GM19452 (cell line): ENCODE measurements around the gene NSMCE1.
A peak's percentile ranks its signal among the peaks of the same experiment; 100 is the strongest.

ENCODE experiments used
- ATAC-seq: cut with Tn5 transposase; IDR thresholded peaks from one replicate; pipeline ENCODE4 v1.9.1; 2021; ENCODE audit not compliant: unreplicated experiment

Gene NSMCE1, protein sequence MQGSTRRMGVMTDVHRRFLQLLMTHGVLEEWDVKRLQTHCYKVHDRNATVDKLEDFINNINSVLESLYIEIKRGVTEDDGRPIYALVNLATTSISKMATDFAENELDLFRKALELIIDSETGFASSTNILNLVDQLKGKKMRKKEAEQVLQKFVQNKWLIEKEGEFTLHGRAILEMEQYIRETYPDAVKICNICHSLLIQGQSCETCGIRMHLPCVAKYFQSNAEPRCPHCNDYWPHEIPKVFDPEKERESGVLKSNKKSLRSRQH

GRCh38 chr16:27268376-27269299 is at the start of gene NSMCE1:
NSMCE1 (minus strand) TSS chr16:27268772; CDS start chr16:27257570, 11,202 bp downstream.
- peak; percentile 94 for ATAC-seq

DNA sequence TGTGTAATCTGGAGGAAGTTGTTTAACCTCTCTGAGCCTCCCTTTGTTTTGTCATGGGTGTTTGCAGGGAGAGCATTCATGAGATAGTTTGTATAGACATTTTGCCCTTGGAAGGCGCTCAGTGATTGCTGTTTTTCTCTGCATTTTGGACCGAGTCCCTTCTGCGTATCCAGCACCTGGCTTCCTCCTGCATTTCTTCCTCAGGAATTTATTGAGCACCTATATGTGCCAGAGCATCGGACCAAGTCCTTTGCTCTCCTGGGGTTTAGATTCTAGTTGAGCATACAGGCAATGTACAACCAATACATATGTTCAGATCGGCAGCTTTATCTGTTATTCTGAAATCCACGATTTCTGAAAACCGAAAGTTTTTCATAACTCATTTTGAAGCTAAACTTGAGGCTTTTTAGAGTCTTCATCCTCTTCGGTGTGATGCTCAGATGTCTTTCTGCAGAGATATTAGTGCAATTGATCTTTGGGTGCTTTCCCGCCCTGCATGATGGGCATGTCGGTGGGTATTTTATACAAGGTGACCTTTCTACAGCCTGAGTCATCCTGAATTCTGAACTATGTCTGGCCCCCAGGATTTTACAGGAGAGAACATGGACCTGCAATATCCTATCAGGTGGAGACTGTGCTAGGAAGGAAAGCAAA is 49.3 kb upstream of the NSMCE1 start:
- no peak for ATAC-seq

GRCh38 chr16:27317320-27317719 is 48.7 kb upstream of the NSMCE1 start:
- ATAC-seq: no peak

DNA sequence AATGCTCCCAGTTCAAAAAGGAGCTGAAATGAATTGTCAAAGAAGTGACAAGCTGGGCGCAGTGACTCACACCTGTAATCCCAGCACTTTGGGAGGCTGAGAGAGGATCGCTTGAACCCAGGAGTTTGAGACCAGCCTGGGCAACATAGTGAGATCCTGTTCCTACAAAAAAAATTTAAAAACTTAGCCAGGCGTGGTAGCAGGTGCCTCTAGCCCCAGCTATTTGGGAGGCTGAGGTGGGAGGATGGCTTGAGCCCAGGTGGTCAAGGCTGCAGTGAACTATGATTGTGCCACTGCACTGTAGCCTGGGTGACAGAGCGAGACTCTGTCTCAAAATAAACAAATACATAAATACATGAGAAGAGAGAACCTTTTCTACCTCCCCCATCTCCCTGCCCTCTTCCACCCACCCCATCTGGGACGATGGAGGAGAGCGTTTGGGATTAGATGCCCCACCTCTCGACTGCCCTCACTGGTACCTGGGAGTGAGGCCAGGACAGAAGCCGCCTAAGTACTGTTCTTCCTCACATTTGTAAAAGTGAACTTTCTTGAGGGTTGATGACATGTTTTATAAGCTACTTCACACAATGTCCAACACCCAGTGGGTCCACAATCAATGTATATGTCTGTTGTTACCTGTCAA is 47.6 kb upstream of the NSMCE1 start:
- ATAC-seq: no peak

DNA sequence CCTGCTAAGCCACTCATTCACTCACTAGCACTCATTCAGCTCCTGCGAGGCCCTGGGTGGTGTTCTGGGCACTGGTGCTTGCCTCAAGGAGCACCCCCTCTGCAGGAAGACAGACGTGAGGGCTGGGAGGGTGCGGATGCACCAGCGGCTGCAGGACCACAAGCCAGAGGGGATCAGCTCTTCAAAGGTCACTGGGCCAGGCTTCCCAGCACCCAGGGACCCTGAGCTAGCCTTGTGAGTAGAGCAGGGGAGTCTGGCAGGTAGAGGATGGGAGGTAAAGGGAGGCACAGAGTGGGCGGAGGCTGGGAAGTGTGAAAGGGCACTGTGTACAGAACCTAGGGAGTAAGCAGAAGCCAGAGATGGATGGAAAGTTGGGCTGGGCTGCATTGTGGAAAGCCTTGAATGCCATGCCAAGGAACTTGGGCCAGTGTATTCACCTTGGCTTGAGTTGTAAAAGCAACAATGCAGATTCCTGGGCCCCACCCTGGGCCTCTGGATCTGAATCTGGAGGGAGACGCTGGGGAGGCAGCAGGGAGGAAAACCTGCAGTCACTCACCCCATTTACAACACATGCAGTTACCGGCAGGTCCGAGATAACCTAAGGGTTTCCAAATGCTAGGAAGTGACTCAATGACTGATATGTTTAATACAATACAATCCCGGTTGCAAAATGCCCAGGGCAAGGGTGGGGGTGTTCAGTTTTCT is 46.9 kb upstream of the NSMCE1 start:
- no peak for ATAC-seq

GRCh38 chr16:27314986-27315332 is 46.4 kb upstream of the NSMCE1 start:
- ATAC-seq: no peak

GRCh38 chr16:27314161-27314723 is 45.7 kb upstream of the NSMCE1 start:
- ATAC-seq: peak; percentile 15

- peak; percentile 66 for ATAC-seq
Observed at GRCh38 chr16:27313422-27314160, 45.0 kb upstream of the NSMCE1 start, which contains the start of gene IL4R. IL4R (plus strand) TSS chr16:27313974; CDS start chr16:27340204, 26,230 bp downstream.

DNA sequence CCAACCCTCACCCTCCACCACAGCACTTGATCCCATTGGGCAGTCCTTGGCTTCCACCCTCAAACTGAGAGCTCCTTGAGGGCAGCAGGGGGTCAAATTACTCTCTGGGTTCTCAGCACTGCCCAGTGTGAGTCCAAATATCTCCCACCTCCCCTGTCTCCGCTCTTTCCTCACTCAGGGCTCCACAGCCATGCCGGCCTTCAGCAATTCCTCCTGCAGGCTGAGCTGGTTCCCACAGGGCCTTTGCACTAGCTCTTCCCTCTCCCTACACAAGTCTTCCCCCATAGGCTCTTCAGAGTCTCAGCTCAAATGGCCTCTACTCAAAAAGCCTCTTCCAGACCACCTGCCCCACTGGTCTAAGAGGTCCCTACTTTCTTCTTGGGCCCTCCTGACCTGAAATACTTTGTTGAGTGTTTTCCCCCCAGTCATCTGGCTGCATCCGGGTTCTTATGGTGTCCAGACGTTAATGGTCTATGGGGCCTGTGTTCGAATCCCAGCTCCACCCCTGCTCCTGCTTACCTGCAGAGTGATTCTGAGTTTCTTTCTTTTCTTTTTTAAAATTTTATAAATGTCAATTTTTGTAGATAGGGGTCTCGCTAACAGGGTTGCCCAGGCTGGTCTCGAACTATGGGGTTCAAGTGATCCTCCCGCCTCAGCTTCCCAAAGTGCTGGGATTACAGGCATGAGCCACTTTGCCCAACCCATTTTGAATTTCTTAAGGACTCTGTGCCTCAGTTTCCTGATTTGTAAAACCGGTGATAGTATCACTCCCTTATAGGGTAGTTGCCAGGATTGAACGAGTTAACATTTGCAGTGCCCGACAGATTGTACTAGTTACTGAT is 44.2 kb upstream of the NSMCE1 start:
- ATAC-seq: no peak

DNA sequence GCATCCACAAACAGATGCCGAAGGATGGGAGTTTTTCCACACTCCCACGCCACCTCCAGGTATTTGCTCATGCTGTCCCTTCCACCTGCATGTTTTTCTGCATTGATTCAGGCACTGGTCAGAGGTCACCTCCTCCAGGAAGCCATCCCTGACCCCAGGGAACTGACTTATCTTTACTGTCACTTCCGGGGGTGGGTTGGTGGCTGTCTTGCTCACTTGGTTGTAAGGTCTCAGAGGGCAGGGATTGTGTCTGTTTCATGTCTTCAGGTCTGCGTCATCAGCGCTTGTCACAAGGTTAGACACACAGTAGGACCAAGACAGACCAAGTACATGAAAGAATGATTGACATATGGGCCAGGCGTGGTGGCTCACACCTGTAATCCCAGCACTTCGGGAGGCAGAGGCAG is 43.3 kb upstream of the NSMCE1 start:
- no peak for ATAC-seq

DNA sequence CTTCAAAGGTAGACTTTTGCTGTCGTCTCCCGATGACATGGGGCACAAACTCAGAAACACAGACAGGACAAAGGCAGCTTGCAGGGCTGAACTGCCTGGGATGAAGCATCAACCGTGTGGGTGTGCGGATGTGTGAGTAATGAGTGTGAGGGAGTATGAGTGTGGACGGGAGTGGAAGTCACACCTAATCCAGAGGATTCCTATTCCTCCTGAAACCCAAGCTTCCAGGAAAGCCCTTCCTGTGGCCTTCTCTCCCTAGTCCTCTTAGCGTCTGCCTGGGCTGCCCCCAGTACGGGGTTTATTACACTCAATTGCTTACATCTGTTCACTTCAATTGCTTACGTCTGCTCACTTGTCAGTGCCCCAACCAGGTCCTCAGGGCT is 42.9 kb upstream of the NSMCE1 start:
- no peak for ATAC-seq

DNA sequence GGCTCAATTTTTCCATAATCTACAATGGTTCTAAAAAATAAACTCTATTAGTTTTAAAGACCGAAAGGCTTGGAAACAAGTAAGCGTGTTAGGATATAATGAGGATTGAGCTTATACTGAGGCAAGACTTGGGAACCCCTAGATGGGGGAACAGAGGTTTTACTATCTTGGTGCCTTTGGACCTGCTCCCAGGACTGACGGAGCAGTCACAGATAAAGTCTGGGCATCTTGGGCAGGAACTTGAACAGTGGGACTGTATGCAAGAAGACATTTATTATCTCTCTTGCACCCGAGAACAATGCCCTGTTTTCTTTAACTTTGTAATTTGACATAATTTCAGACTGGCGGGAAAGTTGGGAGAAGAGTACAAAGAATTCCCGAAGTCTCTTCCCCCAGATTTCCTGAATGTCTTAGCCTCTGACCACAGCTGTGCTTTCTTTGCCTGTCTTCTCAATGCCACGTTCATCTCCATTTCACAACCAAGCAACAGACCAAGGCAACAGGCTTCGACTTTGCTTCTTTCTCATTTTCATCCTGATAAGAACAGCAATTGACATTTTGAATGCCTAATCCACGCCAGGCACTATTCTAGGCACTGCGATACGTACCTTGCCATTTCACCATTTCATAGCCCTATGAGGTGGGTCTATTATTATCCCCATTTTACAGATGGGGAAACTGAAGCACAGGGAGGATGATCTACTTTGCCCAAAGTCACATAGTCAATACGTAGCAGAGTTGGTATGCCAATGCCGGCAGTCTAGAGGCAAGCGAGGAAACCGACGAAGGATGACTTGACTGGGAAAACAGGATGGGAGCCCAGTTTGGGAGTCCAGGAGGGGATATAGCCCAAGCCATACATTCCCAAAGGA is 42.2 kb upstream of the NSMCE1 start:
- no peak for ATAC-seq

DNA sequence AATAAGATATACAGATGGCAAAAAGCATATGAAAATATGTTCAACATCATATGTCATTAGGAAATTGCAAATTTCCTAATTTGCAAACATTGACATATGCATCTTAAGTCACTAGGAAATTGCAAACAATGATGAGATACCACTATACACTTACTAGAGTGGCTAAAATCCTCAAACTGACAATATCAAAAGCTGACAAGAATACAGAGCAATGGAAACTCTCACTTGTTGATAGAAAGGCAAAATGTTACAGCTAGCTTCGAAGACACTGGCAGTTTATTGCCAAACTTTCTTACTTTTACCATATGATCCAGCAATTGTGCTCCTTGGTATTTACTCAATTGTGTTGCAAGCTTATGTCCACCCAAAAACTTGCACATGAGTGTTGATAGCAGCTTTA is 40.2 kb upstream of the NSMCE1 start:
- ATAC-seq: no peak

DNA sequence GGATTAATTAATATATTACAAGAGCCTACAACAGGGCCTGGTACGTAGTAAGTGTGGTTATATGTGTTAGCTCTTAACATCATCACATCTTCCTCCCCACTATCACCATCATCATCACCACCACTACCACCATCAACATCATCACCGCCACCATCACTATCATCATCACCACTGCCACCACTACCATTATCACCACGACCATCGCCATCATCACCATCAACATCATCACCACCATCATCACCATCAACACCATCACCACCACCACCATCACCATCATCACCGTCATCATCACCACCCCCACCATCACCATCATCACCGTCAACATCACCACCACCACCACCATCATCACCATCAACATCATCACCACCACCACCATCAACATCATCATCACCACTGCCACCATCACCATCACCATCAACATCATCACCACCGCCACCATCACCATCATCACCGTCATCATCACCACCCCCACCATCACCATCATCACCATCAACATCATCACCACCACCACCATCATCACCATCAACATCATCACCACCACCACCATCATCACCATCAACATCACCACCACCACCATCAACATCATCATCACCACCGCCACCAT is 37.4 kb upstream of the NSMCE1 start:
- no peak for ATAC-seq

GRCh38 chr16:27304881-27305745 is 36.5 kb upstream of the NSMCE1 start:
- no peak for ATAC-seq

DNA sequence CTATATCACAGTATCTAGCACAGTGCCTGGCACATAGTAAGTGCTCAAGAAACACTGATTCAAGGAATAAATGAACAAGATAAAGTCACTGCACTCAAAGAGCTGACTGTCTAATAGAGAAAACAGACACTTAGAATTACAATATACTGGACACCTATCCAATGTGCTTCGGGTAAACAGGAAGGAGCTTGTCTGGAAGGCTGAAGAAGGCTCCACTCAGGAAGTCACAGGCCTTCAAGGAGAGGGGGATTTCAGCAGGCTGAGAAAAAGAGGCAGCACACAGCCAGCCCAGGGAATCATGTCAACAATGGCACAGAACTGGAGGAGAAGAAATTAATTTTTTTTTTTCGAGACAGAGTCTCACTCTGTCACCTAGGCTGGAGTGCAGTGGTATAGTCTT is 35.5 kb upstream of the NSMCE1 start:
- ATAC-seq: no peak
